Epithelial cell of proximal tubule (primary cell): ENCODE results near the gene SLC24A3. TPM values are rescaled to one million over a fixed set of nuclear protein-coding genes. Genes with fewer than 3 reads are reported as not detected.

Source experiments
- DNase-seq: peaks from one replicate; pipeline ENCODE4 v3.0.0-alpha.2; 2011; ENCODE audit warnings: low read depth
- H3K4me3 ChIP-seq: 2 replicates; pipeline ENCODE4 v1.5.1; 2011; ENCODE audit warnings: low read depth, mild to moderate bottlenecking, low read length
- total RNA-seq: library from RNA; depleted of rRNA; stranded (reverse); fragments of >200 nt; gene quantifications from 2 replicates; pipeline ENCODE4 v1.2.3, GENCODE V29; 2015
- TF ChIP-seq, protein P1 (sequence below): conservative IDR thresholded peaks from 2 replicates; pipeline ENCODE4 v1.5.1; 2012; ENCODE audit warnings: low read depth, mild to moderate bottlenecking, low read length

SLC24A3 gene
- total RNA-seq, 1 donor from 2014 or later, result not detected

DNA sequence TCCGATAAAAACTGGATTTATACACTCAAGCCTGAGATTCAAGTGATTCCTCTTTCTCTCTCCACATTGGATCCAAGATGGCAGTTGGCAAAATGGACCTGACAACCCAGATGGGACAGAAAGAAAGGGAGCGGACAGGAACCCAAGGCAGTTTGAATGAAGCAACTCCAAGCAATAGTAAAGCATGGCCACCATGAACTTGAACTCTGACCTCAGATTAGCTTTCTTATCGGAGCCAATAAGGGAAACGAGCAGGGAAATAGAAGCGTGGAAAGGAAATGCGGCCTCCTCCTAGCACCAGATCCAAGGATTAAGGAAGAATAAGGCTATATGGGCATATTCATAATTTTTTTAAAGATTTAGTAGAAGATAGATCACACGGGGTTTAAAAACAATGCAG lies 332.2 kb downstream of the SLC24A3 start:
- H3K4me3 ChIP-seq, result no peak overlapping the region
- DNase-seq, result no peak
- TF ChIP-seq, protein P1, sequence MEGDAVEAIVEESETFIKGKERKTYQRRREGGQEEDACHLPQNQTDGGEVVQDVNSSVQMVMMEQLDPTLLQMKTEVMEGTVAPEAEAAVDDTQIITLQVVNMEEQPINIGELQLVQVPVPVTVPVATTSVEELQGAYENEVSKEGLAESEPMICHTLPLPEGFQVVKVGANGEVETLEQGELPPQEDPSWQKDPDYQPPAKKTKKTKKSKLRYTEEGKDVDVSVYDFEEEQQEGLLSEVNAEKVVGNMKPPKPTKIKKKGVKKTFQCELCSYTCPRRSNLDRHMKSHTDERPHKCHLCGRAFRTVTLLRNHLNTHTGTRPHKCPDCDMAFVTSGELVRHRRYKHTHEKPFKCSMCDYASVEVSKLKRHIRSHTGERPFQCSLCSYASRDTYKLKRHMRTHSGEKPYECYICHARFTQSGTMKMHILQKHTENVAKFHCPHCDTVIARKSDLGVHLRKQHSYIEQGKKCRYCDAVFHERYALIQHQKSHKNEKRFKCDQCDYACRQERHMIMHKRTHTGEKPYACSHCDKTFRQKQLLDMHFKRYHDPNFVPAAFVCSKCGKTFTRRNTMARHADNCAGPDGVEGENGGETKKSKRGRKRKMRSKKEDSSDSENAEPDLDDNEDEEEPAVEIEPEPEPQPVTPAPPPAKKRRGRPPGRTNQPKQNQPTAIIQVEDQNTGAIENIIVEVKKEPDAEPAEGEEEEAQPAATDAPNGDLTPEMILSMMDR, result no peak

GRCh38 chr20:19546648-19547047 lies 334.2 kb downstream of the SLC24A3 start:
- no peak for DNase-seq
- H3K4me3 ChIP-seq, result no peak overlapping the region
- TF ChIP-seq, protein P1, result no peak

DNA sequence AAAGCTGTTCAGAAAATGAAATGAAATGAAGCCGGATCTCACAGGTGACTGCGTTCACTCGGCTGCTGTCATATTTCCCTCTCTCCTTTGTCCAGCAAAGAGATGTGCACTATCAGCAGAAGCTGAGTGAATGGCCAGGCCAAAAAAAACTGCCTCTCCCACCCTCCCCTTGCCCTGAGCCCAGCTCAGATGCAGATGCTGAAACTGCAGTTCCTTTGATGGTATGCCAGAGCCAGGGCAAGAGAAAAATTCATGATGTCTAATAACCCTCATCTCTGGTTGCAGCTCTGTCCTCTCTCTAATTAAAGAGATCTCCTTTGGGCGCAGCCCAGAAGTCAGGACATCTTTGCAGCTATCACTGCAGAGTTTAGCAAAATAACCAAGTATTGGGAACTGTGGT lies 335.1 kb downstream of the SLC24A3 start:
- no peak for DNase-seq
- no peak overlapping the region for H3K4me3 ChIP-seq
- TF ChIP-seq, protein P1, result no peak

- no peak overlapping the region for H3K4me3 ChIP-seq
- TF ChIP-seq, protein P1, result no peak
- DNase-seq, result no peak
These were observed 337.5 kb downstream of the SLC24A3 start for GRCh38 chr20:19549896-19550295.

GRCh38 chr20:19552221-19553180 lies 340.1 kb downstream of the SLC24A3 start:
- DNase-seq, result no peak
- no peak overlapping the region for H3K4me3 ChIP-seq
- TF ChIP-seq, protein P1, result no peak

GRCh38 chr20:19554666-19555065 lies 342.2 kb downstream of the SLC24A3 start:
- DNase-seq, result no peak
- H3K4me3 ChIP-seq, result no peak overlapping the region
- TF ChIP-seq, protein P1, result no peak
